VCaP (cell line): ENCODE results near the gene KAT8.

ENCODE experiments used
- H3K27ac ChIP-seq: fragments of 450-650 bp; 2 replicates; pipeline ENCODE4 v1.5.1; 2017
- TF ChIP-seq, protein P1 (sequence below): fragments of 450-650 bp; conservative IDR thresholded peaks from 2 replicates; pipeline ENCODE4 v1.5.1; 2017; ENCODE audit warnings: mild to moderate bottlenecking, moderate library complexity

KAT8 gene

GRCh38 chr16:31131416-31131815 lies 14.0 kb downstream of the KAT8 start:
- TF ChIP-seq, protein P1, sequence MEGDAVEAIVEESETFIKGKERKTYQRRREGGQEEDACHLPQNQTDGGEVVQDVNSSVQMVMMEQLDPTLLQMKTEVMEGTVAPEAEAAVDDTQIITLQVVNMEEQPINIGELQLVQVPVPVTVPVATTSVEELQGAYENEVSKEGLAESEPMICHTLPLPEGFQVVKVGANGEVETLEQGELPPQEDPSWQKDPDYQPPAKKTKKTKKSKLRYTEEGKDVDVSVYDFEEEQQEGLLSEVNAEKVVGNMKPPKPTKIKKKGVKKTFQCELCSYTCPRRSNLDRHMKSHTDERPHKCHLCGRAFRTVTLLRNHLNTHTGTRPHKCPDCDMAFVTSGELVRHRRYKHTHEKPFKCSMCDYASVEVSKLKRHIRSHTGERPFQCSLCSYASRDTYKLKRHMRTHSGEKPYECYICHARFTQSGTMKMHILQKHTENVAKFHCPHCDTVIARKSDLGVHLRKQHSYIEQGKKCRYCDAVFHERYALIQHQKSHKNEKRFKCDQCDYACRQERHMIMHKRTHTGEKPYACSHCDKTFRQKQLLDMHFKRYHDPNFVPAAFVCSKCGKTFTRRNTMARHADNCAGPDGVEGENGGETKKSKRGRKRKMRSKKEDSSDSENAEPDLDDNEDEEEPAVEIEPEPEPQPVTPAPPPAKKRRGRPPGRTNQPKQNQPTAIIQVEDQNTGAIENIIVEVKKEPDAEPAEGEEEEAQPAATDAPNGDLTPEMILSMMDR = no peak
- H3K27ac ChIP-seq = peak overlapping the region; percentile 73

DNA sequence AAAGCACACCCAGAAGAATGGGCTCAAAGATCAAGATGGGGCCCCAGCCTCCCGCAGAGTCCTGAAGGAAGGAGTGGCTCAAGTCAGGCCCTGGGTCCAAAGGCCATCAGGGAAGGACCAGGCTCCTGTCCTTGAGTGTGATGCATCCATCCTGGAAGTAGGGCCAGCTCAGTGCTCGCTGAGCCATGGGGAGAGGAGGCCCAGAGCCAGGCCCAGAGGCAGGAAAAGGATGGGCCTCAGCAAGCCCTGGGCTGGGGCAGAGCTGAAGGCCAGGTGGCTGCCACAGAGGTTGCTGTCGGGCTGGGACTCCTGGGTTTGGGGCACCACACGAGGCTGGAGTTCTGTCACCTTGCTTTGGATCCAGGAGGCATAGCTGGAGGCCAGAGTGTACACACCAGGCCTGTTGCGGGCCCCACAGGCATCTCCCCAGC lies 14.4 kb downstream of the KAT8 start:
- peak overlapping the region; percentile 73 for H3K27ac ChIP-seq
- TF ChIP-seq, protein P1 = no peak

DNA sequence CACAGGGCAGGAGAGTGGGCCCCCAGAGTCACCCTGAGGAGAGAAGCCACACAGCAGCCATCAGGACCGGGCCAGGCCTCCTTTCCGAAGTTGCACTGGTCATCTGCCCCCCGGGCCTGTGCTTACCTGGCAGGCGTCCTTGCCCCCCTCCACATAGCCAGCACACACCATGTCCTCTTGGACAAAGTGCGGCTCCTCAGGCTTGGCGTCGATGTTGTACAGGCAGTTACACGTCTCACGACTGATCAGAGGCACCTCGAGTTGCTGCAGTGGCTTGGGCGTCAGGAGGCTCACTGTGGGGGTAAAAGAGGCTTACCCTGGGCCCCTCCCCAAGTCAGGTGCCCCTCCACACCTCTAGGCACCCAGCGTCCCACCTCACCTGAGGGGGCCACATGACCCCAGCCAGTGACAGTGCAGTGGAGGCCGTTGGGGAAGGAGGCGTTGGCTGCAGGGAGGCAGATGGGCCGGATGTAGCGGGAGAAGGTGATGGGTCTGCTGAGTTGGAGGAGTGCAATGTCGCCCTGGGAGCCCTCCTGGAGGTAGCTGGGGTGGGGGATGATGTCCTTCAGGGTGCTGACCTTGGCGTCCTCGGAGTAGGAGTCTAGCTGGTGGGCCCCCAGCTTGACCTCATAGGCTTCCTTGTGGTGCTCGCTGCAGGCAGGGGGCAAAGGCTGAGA lies 15.0 kb downstream of the KAT8 start:
- TF ChIP-seq, protein P1 = no peak
- H3K27ac ChIP-seq = no peak overlapping the region

DNA sequence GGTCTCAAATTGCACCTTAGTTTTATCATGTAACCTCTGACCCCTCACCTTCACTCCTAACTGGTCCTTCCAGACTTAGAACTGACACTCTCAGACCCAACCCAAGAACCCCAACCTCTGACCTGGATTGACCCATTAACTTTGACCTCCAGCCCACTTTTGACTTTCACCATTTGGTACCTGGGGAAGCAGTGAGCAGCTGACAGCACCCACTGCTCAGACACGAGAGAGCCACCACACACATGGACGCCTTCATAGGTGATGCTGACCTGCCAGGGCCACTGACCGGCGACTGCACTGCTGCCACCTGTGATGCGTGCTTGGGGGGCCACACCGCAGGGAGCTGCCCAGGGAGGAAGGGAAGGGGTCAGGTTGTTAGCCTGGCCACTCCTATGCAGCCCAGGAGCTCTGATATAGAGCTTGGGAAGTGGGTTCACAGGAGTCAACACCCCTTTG lies 15.6 kb downstream of the KAT8 start:
- TF ChIP-seq, protein P1 = no peak
- no peak overlapping the region for H3K27ac ChIP-seq

- TF ChIP-seq, protein P1 = no peak
- H3K27ac ChIP-seq = peak overlapping the region; percentile 74; the same call in 1 of the 2 replicates
These were observed 16.7 kb downstream of the KAT8 start for GRCh38 chr16:31134091-31134571.

- TF ChIP-seq, protein P1 = no peak; the same call in 1 of the 2 replicates
- H3K27ac ChIP-seq = peak overlapping the region; percentile 74
These were observed 17.4 kb downstream of the KAT8 start for GRCh38 chr16:31134625-31135534.
